Globus pallidus (tissue), 1 donor: Measurements from ENCODE around the gene TIAM2.

Experiments used
- DNase-seq: peaks from one replicate; pipeline ENCODE4 v3.0.0-alpha.2; 2015; ENCODE audit warnings: low spot score

The TIAM2 gene

DNA sequence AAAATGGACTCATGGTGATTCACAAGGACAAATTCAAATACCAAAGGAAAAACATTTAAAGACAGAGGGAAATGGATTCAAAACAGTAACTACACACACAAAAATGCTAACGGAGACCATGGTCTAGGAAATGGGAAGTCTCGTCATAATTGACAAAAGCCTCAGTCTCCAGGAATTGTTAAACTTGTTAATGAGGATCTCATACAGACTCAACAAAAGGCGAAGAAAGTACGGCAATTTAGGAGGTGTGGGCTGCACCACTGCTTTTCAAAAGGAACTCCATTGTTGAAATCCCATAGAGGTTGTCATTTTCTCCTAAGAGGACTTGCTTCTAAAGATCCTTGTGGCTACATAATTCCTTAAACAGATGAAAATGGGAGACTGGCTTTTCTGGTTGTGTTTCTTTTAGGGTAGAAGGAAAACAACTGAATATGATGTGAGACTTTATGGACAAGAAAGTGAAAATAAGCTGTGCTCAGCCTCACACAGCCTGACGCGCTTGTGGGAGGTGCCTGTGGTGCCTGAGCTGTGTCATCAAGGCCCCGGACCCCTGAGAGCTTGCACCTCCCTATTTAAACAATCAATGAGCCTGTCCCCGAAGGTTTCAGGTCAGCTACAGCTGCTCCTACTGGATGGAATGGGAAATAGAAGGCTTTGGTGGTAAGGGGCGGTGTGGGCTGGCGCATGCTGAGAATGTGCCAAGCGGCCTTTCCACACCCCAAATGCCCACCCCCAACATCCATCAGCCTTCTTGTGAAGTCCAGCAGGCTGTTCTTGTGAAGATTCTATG is 266.2 kb downstream of the TIAM2 start:
- DNase-seq, result no peak

- DNase-seq, result no peak
Measured at GRCh38 chr6:155262655-155263054, 267.5 kb downstream of the TIAM2 start.

GRCh38 chr6:155263373-155264063 is 268.4 kb downstream of the TIAM2 start, which contains the start of gene CLDN20:
TSS of gene CLDN20 (plus strand) at chr6:155264013. CDS start at chr6:155275720, 11,707 bp downstream.
- DNase-seq, result peak; percentile 35

DNA sequence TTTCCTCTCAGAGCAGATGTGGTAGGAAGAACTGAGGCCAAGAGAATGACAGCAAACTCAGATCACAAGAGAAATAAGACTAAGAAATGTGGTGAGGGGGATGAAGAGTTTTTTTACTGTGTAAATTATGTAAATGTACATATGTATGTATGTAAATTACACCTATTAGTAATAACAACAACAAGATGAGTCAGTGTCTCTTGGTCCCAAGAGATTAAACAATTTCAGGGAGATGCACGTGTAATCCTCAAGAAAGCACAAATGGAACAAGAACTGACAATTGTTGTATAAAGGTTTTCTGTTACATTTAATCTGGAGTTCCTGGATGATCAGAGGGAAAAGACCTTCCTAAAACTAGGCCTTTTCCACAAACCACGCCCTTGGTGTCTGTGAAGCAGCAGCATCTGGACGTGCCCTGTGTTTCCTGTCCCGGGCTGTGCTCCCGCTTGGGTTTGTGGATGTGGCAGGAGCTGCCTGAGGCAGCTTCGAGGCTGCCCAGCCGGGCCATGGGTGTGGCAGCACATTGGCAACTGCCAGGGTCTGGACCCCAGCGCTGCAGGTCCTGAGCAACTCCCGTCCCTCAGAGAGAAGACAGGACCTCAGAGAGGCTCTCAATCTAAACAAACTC is 269.7 kb downstream of the TIAM2 start:
- DNase-seq, result peak; percentile 40

DNA sequence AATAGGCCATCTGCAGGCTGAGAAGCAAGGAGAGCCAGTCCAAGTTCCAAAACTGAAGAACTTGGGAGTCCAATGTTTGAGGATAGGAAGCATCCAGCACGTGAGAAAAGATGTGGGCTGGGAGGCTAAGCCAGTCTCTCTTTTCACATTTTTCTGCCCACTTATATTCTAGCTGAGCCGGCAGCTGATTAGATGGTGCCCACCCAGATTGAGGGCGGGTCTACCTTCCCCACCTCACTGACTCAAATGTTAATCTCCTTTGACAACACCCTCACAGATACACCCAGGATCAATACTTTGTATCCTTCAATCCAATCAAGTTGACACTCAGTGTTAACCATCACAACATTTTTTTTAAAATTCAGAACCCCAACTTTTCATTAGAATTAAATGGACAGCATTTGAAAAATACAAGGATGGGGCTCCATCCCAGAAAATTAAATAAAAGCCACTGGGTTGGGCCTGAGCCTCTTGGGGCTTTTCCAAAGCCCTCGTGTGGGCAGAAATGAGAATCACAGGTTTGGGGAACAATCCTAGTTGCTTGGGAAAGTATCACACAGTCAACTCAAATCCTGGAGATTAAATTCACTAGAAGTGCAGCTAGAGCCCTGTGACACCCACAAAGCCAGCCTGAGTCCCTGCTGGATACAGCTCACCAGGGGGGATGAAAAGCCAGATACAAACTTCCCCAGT is 270.9 kb downstream of the TIAM2 start:
- DNase-seq, result no peak

- DNase-seq, result no peak
Measured at GRCh38 chr6:155267411-155267810, 272.3 kb downstream of the TIAM2 start.

DNA sequence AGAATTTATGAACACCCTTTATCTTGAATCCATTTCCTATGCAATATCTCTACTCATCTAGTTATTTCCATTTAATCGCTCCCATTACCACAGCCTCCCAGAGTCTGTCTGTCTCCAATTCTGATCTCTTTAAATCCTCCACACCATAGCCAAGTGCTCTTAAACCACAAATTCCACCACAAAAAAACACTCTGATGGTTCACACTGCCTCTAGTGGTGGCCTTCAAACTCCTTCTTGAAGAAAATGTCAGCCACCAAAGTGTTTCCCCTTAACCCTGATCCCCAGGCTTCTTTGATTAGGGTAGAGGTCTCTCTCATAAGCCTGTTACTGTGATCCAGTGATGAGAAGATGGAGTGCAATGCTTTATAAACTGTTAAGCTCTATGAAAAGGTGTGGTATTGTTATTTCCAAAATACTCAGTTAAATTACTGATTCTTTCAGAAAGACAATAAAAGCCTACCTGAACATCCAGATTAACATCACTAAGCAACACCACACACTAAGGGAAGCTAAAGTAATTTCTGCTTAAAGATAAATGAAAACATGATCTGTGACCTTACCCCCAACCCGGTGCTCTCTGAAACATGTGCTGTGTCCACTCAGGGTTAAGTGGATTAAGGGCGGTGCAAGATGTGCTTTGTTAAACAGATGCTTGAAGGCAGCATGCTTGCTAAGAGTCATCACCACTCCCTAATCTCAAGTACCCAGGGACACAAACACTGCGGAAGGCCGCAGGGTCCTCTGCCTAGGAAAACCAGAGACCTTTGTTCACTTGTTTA is 273.2 kb downstream of the TIAM2 start:
- peak; percentile 41 for DNase-seq

- DNase-seq, result no peak
Measured at GRCh38 chr6:155269765-155270164, 274.6 kb downstream of the TIAM2 start.

DNA sequence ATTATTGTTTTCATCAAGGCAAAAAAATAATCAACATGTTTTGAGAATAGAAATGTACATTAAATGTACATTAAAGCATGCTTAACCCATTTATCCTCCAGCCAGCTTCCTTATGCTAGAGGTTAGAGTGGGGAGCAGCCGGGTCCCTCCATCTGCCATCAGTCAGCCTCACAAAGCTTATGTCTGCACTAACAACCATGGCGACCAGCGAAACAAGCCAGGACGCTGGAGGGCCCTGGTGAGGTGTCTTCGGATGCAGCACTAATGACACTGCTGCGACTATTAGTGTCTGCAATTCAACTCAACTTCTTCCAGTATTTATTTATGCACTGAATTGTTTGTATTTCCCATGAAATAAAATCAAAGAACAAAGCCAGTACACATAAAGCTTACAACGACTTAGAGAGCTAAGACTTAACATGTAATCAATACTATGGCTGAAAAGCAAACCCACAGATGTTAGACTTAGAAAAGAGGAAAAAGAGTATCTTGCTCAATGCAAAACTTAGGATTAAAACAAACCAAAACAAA is 275.5 kb downstream of the TIAM2 start:
- DNase-seq, result peak; percentile 51

- peak; percentile 29 for DNase-seq
Measured at GRCh38 chr6:155271145-155271544, 276.0 kb downstream of the TIAM2 start.

GRCh38 chr6:155272353-155273232 is 277.5 kb downstream of the TIAM2 start:
- DNase-seq, result peak; percentile 74

DNA sequence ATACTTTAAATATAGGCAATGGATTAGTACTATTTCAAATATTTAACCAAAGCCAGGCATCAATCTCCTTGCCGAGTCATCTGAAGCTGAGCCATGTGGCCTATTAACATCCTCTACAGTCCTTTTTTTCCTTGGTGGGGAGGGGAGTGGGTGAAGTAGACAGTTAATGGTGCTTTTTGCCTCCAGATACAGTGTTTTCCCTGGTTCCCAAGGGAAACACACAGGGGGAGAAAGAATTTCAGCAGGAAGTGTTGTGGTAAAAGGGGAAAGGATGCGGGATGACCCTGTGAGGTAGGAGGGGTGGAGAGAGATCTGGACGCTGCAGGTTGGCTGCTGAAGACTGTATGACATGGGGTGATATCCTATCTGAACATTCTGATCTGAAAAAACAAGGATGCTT is 278.3 kb downstream of the TIAM2 start:
- DNase-seq, result peak; percentile 67

DNA sequence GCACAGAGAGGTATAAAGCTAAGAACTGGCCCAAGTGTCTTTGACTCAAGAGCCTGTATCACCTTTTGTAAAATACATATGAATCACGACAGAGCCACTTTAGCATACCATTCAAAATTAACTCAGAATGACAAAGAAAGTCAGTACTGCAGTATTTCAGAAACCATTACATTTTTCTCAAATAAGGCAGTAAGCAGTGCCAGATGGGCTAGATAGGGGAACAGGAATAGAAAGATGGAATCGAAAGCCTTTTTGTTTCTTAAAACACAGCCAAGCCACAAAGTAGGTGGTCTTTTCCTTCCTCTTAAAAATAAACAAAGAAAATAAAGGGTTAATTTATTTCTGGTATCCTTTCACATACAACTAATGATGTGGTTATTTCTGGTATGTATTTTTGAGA is 279.0 kb downstream of the TIAM2 start:
- DNase-seq, result no peak

GRCh38 chr6:155274533-155274932 is 279.4 kb downstream of the TIAM2 start:
- DNase-seq, result no peak

GRCh38 chr6:155275808-155276480 is 280.8 kb downstream of the TIAM2 start:
- DNase-seq, result peak; percentile 63

DNA sequence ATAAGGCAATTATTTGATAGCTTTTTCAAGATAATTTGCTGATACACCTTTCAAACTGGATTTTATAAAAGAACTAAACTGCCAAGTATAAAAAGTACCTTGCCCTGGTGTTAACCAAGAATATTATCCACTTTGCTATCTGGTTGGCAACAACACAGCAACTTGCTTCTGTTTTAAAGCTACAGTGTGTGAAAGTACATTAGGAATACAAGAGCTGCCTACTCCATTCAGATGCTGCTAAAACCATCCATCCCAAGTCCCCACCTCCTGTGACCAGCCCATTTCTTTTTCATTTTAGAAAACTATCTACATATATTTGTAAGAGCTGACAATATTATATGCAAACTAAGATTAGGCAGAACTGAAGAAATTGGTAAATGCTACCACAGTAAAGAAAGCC is 281.5 kb downstream of the TIAM2 start:
- peak; percentile 46 for DNase-seq

GRCh38 chr6:155278319-155279049 is 283.4 kb downstream of the TIAM2 start:
- DNase-seq, result no peak

DNA sequence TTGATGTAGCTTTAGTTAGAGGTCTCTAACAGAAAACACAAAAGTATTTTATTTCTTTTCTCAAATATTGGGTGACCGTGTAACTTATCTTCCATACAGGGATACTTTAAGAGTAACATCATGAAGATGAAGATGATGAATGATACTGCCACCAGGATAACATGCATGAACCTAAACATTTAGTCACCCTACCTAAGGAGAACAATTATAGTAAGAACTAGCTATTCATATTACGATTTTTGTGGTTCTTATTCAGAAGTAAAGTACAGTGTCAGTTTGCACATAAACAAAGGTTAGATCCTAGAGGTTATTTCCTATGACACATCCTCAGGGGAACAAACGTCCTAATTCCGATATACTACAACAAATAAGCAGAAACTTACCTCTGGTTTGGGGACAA is 289.7 kb downstream of the TIAM2 start:
- DNase-seq, result no peak

DNA sequence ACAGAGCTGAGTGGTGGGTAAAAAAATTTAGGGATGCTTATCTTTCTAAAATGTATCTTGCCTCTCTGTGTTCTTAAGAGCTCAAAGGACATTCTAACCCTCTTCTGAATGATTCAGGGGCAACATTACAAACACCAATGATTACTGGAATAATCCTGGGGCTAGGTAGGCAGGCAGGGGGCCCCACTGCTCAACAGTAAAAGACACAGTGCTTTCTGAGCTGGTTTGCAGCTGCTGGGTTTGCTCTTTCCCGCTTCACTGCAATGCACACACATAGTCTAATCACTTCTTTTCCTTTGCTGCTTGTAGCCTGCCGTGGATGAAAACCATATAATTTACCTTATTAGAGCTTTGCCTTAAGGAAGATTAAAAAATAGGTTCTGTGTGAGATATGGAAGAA is 292.6 kb downstream of the TIAM2 start:
- DNase-seq, result no peak
